ENCODE results near the gene ZNF133.

The ZNF133 gene

DNA sequence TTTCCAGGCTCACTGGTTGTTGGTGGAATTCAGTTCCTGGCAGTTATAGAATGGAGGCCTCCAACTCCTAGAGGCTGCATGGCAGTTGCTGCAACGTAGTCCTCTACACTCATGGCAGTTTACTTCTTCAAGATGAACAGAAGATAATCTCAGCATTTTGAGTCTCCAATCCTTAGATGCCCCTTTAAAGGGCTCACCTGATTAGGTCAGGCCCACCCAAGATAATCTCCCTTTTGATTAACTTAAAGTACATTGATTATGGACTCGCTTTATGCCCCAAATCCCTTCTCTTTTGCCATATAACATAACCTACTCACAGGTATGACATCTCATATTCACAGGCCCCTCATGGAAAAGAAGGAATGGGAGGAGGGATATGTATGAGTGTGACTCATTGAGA lies 76.4 kb downstream of the ZNF133 start:
- H3K4me3 ChIP-seq (ENCODE audit: control insufficient read depth, low read depth, low read length) = no peak overlapping the region
- TF ChIP-seq, protein P1, sequence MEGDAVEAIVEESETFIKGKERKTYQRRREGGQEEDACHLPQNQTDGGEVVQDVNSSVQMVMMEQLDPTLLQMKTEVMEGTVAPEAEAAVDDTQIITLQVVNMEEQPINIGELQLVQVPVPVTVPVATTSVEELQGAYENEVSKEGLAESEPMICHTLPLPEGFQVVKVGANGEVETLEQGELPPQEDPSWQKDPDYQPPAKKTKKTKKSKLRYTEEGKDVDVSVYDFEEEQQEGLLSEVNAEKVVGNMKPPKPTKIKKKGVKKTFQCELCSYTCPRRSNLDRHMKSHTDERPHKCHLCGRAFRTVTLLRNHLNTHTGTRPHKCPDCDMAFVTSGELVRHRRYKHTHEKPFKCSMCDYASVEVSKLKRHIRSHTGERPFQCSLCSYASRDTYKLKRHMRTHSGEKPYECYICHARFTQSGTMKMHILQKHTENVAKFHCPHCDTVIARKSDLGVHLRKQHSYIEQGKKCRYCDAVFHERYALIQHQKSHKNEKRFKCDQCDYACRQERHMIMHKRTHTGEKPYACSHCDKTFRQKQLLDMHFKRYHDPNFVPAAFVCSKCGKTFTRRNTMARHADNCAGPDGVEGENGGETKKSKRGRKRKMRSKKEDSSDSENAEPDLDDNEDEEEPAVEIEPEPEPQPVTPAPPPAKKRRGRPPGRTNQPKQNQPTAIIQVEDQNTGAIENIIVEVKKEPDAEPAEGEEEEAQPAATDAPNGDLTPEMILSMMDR (conservative IDR thresholded peaks at IDR 0.05; ENCODE audit: control insufficient read depth, insufficient read depth, low read depth, low read length) = no peak

More for the DNA sequence above, 76.4 kb downstream of the ZNF133 start:
- no peak for DNase-seq (ENCODE audit: low read depth)

Measured in fibroblast of mammary gland (primary cell).